NCI-H2029 (cell line): ENCODE results near the gene MYO1A.
"Not testable (repeated sequence)": the region's sequence is repeated elsewhere in the genome, so short reads cannot be mapped to it uniquely, and the experiment has no call there.

ENCODE experiments used
- DNase-seq: peaks from one replicate; lab custom pipeline; 2025; lab: John Stamatoyannopoulos, UW

MYO1A gene

DNA sequence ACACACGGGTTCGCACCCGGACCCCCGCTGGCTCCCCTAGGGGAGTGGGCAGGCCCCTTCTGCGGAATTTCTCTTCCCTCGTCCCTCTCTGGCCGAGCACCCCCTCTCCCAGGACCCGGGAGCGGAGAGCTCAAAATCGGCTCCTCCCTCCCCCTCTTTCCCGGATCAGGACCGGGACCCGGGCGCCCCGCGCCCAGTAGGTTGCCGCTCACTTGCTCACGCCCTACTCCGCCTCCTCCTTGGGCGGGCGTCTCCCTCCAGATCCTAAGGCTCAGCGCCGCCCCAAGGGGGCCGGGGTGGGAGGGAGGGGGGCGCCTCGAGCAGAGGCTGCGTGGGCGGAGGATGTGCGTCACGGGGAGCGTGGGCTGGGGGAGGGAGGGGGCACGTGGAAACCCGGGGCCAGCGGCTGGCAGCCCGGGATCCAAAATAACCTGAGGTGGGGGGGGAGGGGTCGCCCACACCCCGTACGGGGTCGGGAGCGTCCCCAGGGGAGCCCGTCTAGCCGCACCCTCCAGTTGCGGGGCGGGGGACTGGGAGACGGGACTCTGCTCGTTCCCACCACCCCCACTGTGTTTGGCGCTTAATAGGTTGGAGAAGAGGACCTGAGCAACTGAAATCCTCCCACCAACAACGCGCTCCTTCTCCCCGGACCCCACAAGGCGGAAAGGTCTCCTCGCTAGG lies 37.2 kb upstream of the MYO1A start:
- no peak for DNase-seq

DNA sequence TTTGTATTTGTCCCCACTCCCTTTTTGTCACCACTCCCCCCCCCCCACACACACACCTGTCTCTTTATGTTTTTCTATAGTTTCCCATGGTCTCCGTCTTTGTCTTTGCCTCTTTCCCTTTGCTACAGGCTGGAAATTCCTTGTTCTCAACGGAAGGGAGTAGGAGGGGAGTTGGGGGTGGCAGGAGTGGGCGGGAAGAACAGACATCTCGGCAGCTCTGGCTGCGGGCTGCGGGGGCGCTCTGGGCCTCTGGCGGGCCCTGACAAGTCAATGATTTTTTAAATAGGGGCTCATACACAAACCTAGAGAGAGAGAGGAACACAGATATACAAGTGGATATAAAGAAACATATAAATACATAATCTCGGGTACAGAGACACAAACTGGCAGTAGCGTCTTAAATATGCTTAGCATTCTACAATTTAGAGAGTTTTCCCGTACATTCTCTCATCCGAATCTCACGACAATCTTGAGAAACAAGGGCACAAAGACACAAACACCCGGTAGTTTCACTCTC lies 36.6 kb upstream of the MYO1A start:
- no peak for DNase-seq

- DNase-seq: no peak
Observed at GRCh38 chr12:57085999-57086492, 36.1 kb upstream of the MYO1A start.

DNA sequence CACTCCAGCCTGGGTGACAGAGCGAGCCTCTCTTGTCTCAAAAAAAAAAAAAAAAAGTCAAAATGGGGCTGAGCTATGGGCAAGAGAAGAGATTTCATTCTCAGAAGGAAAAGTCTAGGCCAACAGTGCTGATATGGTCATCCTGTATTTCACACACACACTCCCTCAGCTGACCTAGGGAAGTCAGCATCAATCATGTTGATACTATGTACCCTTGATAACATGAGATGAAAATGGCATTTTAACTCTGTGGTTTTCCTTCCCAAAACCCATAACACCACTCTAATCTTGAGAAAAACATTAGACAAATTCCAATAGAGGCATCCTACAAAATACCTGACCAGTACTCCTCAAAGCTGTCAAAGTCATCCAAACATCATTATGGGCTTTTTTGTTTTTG lies 30.9 kb upstream of the MYO1A start:
- DNase-seq: no peak

DNA sequence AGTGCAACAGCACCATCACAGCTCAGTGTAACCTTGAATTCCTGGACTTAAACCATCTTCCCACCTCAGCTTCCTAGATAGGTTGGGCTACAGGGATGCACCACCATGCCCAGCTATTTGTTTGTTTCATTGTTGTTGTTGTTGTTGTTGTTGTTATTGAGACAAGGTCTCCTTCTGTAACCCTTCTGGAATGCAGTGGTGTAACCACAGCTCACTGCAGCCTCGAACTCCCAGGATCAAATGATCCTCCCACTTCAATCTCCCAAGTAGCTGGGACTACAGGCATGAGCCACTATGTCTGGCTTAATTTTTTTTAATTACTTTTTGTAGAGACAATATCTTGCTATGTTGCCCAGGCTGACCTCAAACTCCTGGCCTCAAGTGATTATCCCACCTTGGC lies 29.9 kb upstream of the MYO1A start:
- no peak for DNase-seq

- DNase-seq: peak; percentile 100
Observed at GRCh38 chr12:57078519-57079404, 28.8 kb upstream of the MYO1A start, which contains the start of gene NEMP1. Gene NEMP1 (minus strand): TSS chr12:57078791. CDS start chr12:57078745, 46 bp downstream.

DNA sequence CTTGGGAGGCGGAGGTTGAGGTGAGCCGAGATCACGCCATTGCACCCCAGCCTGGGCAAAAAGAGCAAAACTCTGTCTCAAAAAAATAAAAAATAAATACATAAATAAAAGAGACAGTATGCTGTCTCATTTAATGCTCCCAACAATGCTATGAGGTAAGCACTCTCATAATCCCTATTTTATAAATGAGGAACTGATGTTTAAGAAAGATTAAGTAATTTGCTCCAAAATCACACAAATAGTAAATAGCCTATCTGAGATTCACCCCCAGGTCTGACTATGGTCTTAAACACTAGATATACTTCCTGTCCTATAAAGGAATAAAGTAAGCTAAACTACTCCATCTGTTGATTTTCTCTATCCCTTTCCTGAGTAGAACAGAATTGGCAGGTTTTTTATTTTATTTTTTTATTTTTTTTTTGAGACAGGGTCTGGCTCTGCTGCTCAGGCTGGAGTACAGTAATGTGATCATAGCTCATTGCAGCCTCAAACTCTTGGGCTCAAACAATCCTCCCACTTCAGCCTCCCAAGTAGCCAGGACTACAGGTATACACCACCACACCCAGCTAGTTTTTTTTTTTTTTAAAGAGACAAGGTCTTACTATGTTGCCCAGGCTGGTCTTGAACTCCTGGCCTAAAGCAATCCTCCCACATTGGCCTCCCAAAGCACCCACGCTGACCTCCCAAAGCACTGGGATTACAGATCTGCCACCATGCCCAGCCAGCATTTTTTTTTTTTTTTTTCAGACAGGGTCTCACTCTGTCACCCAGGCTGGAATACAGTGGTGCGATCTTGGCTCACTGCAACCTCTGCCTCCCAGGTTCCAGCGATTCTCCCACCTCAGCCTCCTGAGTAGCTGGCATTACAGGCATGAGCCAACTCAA lies 23.9 kb upstream of the MYO1A start:
- DNase-seq: not testable (repeated sequence)

GRCh38 chr12:57072661-57073060 lies 22.7 kb upstream of the MYO1A start:
- no peak for DNase-seq

- DNase-seq: peak; percentile 43
Observed at GRCh38 chr12:57069523-57069922, 19.6 kb upstream of the MYO1A start.

DNA sequence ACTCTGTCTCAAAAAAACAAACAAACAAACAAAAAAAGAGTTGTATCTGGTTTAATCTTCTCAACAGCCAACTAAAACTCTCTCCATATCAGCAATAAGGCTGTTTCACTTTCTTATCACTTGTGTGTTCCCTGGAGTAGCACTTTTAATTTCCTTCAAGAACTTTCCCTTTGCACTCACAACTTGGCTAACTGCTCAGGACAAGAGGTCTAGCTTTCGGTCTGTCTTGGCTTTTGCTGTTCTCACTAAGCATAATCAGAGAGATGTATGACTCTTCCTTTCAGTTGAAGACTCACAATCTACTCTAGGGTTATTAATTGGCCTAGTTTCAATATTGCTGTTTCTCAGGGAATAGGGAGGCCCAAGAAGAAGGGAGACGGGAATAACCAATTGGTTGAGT lies 16.3 kb upstream of the MYO1A start:
- no peak for DNase-seq

DNA sequence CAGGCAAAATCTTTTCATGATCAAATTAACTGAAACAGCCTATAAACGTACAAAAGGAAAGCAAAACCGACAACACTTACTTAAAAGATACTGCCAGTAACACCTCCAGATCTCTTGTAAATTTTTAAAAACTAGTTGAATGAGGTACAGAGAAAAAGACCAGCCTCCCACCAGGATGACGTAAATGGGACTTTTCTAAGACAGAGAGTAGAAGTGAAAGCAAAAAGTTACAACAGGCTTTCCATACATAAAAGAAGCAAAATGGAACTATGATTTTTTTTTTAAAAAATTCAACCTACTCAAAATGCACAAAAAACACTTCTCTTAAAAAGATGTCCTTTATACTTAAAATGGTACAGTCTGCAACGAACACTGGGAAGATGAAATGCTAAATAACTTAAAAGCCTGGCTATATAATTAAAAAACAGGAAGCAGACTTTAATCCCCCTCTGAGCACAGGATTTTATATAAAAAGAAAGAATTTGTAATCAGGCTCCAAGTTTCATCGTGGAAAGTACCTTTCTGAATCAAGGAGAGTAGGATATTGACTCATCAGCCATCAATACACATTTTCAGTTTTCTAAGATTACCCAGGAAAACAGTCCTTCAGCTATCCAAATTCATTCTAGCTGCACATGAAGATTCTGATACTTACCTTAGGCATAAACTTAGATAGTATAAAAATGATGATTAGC lies 14.2 kb upstream of the MYO1A start:
- DNase-seq: no peak

- DNase-seq: no peak
Observed at GRCh38 chr12:57058454-57058853, 8.5 kb upstream of the MYO1A start.

DNA sequence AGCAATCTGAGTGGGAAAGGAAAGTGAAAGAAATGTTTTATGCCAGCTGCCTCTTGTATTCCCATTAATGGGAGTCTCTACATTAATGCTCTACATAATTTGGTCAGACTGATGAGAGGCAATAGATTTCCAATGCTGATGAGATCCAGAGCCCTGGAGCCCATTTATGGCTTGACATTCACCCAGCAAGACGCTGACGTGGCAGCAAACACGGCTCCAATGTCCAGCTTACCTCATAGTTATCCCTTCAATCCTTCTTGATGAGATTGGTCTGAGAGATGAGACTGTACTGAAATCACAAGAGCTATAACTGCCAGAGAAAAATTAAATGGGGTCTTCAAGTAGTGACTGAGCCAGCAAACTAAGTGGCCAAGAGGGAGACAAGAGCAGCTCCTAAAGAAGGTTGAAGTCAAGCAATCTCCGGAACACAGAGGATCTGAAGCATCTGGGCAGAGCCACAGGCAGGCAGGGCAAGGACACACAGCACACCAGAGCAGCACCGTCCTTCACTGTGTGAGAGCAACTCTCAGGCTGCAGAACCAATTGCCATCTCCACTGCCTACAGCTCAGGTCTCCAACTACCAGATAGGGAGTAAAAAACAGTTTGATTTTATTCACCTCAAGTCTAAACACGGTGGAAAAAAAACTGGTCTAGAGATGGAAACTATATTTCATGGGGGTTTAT lies 7.3 kb upstream of the MYO1A start:
- DNase-seq: no peak

DNA sequence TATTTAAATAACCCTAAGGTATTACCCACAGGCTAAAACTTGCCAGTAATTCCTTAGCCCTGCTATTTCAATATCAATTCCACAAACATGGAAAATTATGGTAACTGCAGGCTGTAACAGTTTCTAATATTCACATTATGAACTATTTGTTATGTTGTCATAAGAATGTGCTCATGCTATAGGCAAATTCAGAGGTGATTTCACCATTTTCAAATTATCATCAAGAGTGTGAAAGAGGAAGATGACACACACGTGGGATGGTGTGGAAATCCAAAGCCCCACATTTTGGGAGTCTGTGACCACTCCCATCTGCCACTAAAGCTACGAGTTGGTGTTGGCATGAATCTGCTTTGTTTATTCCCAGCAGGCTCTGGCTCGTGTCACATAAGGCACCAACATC lies 5.9 kb upstream of the MYO1A start:
- no peak for DNase-seq

GRCh38 chr12:57053901-57054300 lies 4.0 kb upstream of the MYO1A start:
- DNase-seq: not testable (repeated sequence)

GRCh38 chr12:57053146-57053545 lies 3.2 kb upstream of the MYO1A start:
- not testable (repeated sequence) for DNase-seq

DNA sequence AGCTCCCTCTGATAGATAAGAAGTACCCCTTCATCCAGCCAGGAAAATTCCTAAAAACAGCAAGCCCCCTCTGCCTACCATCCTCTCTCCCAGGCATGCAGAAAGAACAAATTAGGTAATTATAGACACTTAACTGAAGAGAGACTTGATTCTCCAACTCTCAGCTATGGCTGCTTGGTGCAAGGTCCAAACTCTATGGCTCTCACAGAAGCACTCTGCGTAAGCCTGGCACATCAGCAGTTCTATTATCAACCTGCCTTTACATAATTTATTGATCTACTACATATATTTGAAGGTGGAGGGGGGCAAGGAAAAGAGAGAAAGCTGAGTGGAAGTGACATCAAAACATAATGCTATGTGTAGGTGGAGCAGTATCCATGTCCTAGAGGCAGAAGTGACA lies 1.1 kb upstream of the MYO1A start:
- no peak for DNase-seq

- no peak for DNase-seq
Observed at GRCh38 chr12:57049119-57049446, 846 bp downstream of the MYO1A start.

DNA sequence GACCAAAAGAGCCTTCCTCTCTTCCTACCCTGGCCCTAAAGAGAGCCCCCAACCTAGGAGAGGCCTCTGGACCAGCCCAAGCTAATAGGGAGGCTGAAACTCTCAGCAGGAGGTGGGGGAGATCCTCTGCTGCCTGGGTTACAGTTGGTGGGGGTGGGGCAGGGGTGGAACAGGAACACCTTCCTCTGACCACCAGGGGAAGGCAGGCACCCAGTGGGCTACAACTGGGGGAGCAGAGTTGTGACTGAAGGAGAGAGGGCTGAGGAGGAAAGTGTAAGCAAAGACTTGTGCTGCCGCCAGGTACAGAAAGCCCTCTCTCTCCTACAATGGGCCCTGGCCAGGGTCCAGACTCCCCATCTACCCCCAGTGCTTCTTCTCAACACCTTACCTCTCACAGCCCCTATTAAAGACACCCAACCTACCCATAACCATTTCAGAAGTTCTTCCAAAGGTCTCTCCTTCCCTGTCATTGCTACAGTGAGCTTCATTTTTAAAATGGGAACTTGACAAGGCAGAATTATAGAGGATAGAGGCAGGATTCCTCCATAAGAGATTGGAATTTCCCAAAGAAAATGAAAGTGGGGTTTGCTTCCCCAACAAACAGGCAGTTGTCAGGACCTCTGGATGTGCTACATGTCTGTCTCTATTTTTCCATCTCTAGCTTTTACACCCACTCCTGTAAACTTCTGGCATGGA lies 1.4 kb downstream of the MYO1A start:
- DNase-seq: no peak

GRCh38 chr12:57047981-57048380 lies 1.9 kb downstream of the MYO1A start:
- DNase-seq: no peak
